ENCODE measurements around the gene JMJD4.

Gene JMJD4

GRCh38 chr1:227749916-227750710 is 15.0 kb upstream of the JMJD4 start:
- TF ChIP-seq CTCF (IDR thresholded peaks at IDR 0.05; ENCODE audit: control insufficient read depth, extremely low read depth, insufficient read depth), result no peak
- no peak overlapping the region for H3K4me3 ChIP-seq (ENCODE audit: low read depth, low read length)
- DNase-seq (ENCODE audit: low read depth), result no peak

- no peak for DNase-seq (ENCODE audit: low read depth)
- TF ChIP-seq CTCF (IDR thresholded peaks at IDR 0.05; ENCODE audit: control insufficient read depth, extremely low read depth, insufficient read depth), result no peak
- no peak overlapping the region for H3K4me3 ChIP-seq (ENCODE audit: low read depth, low read length)
These were observed 14.1 kb upstream of the JMJD4 start for GRCh38 chr1:227749225-227749624.

GRCh38 chr1:227748496-227749182 is 13.5 kb upstream of the JMJD4 start:
- TF ChIP-seq CTCF (IDR thresholded peaks at IDR 0.05; ENCODE audit: control insufficient read depth, extremely low read depth, insufficient read depth), result no peak
- no peak for DNase-seq (ENCODE audit: low read depth)
- H3K4me3 ChIP-seq (ENCODE audit: low read depth, low read length), result no peak overlapping the region

GRCh38 chr1:227747948-227748495 is 12.9 kb upstream of the JMJD4 start:
- DNase-seq (ENCODE audit: low read depth), result no peak
- TF ChIP-seq CTCF (IDR thresholded peaks at IDR 0.05; ENCODE audit: control insufficient read depth, extremely low read depth, insufficient read depth), result no peak

GRCh38 chr1:227747382-227747781 is 12.3 kb upstream of the JMJD4 start:
- DNase-seq (ENCODE audit: low read depth), result no peak
- TF ChIP-seq CTCF (IDR thresholded peaks at IDR 0.05; ENCODE audit: control insufficient read depth, extremely low read depth, insufficient read depth), result no peak

More at GRCh38 chr1:227747948-227748495, 12.9 kb upstream of the JMJD4 start:
- H3K4me3 ChIP-seq (ENCODE audit: low read depth, low read length), result no peak overlapping the region

GRCh38 chr1:227746676-227747075 is 11.6 kb upstream of the JMJD4 start:
- no peak for TF ChIP-seq CTCF (IDR thresholded peaks at IDR 0.05; ENCODE audit: control insufficient read depth, extremely low read depth, insufficient read depth)
- DNase-seq (ENCODE audit: low read depth), result no peak

More at GRCh38 chr1:227747382-227747781, 12.3 kb upstream of the JMJD4 start:
- no peak overlapping the region for H3K4me3 ChIP-seq (ENCODE audit: low read depth, low read length)

More at GRCh38 chr1:227746676-227747075, 11.6 kb upstream of the JMJD4 start:
- H3K4me3 ChIP-seq (ENCODE audit: low read depth, low read length), result no peak overlapping the region

All from LNCaP clone FGC (cell line).